ENCODE results near the gene IMPACT.

GRCh38 chr18:24397131-24397693, 29.3 kb upstream of the IMPACT start:
- no peak for TF ChIP-seq CTCF (IDR thresholded peaks at IDR 0.05)
- no peak for TF ChIP-seq POLR2A (IDR thresholded peaks at IDR 0.05)

All from testis (tissue), 2 donors.